ENCODE measurements around the gene INPP5J.

DNA sequence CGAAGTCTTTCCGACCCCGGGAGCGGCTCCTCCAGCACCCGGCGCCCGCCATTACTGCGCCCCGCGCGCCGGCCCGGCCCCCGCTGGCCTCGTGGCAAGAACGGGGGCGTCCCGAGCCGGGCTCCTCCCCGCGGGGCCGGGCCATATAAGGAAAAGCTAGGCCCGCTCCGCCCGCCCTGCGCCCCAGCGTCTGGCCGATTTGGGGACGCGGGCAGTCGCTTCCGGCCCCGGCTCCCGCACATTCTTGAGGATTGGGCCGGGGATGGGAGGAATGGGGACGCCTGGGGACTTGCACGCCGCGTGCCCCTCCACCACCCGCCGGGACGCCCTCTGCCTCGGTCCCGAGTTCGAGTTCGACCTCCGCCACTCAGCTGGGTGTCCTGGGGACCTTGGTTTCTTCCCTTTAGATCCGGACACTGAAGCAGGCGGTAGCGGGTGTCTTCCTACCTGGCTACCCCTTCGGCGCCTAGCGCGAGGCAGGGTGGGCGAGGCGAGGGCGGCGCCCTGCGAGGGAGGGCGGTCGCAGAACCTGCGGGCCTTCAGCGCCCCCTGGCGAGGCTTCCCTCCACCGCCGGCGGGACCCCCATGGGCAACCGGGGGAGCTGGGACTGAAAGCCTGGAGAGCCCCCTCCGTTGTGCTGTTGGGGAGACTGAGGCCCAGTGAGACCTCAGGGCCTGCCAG, 37.8 kb upstream of the INPP5J start:
- TF ChIP-seq, protein P1, sequence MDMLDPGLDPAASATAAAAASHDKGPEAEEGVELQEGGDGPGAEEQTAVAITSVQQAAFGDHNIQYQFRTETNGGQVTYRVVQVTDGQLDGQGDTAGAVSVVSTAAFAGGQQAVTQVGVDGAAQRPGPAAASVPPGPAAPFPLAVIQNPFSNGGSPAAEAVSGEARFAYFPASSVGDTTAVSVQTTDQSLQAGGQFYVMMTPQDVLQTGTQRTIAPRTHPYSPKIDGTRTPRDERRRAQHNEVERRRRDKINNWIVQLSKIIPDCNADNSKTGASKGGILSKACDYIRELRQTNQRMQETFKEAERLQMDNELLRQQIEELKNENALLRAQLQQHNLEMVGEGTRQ (IDR thresholded peaks at IDR 0.05; ENCODE audit: low read depth, low read length), result no peak
- TF ChIP-seq, protein P1 (CRISPR knock-in tag; IDR thresholded peaks at IDR 0.05; ENCODE audit: borderline replicate concordance), result no peak
- TF ChIP-seq, protein P2, sequence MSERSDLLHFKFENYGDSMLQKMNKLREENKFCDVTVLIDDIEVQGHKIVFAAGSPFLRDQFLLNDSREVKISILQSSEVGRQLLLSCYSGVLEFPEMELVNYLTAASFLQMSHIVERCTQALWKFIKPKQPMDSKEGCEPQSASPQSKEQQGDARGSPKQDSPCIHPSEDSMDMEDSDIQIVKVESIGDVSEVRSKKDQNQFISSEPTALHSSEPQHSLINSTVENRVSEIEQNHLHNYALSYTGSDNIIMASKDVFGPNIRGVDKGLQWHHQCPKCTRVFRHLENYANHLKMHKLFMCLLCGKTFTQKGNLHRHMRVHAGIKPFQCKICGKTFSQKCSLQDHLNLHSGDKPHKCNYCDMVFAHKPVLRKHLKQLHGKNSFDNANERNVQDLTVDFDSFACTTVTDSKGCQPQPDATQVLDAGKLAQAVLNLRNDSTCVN (CRISPR knock-in tag; IDR thresholded peaks at IDR 0.05; ENCODE audit: borderline replicate concordance), result no peak
- TF ChIP-seq MYNN (CRISPR knock-in tag; IDR thresholded peaks at IDR 0.05; ENCODE audit: low read depth), result no peak
